GM21737 (cell line): ENCODE results near the gene IL1RAPL2.

Experiments used
- ATAC-seq: cut with Tn5 transposase; IDR thresholded peaks from one replicate; pipeline ENCODE4 v1.9.1; 2021; ENCODE audit warnings: mild to moderate bottlenecking, moderate library complexity; ENCODE audit not compliant: unreplicated experiment

Gene IL1RAPL2

GRCh38 chrX:105349476-105349875, 783.5 kb downstream of the IL1RAPL2 start:
- ATAC-seq, result no peak

- ATAC-seq, result no peak
Measured at GRCh38 chrX:105375816-105376215, 809.8 kb downstream of the IL1RAPL2 start.

DNA sequence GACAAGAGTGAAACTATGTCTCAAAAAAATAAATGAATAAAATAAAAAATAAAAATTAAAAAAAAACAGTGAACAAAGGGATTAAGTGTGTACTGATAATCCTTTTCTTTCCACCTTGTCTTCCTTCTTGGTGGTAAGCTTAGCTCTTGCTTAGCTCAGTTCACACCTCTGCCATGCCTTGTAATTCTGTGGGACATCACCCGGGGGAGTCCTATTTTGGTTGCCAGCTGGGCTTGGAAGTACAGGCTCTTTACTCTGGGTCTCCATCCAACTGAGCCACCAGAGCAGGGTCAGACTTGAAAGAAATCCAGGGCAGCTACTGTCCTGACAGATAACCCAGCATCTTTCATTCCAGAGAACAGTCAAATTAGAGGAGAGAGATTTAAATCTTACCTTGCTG, 858.7 kb downstream of the IL1RAPL2 start:
- no peak for ATAC-seq

- no peak for ATAC-seq
Measured at GRCh38 chrX:105451401-105451800, 885.4 kb downstream of the IL1RAPL2 start.

DNA sequence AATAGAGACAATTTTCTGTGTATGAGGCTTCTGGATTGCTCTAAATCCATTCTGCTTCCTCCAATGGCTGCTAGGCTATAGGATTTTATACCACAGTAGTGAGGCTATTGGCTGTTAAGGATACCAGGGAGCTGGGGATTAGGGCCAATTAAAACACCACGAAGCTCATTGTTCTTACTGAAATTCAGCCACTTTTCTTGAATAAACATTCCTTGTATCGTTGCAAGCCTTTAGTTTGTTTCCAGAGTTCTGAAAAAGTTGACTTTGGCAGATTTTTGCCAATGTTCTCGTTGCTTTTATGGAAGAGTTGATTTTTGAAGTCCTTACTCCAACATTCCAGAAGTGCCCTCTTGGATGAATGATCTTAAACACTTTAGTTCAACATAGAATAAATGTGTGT, 892.8 kb downstream of the IL1RAPL2 start:
- no peak for ATAC-seq

GRCh38 chrX:105460376-105460775, 894.4 kb downstream of the IL1RAPL2 start:
- no peak for ATAC-seq

DNA sequence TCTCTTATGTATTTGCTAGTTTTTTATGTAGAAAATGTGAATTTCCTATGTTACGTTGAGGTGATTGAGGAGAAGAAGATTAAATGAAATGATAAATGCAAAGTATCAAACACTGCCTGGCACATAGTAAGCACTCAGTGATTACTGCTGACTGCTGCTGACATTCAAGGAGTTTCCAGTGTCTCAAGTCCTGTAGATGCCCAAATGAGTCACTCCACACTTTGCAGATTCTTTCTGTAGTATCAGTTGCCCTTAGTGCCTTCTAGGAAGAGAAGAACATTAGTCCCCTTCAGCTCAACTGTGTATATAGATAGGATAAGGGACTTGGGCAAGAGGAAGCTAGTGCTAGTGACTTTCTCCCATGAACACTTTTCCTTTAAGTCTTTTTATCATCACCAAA, 895.0 kb downstream of the IL1RAPL2 start:
- no peak for ATAC-seq

DNA sequence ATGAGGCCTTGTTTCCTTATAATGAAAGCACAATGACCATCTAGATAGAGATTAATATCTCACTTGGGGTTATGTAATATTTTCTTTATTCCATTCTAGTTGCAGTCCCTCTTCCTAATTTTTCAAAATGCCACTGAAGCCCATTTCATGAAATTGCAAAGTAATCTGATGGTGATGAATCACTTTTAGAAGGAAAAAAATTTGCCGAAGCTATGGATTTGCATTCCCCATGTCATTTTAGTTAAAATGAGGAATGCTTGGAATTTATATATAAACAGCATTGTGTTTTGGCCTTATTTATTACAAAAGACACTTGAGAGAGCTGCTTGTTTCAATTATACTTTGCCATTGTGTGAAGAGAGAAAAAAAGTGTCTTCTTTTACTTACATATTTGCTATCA, 896.2 kb downstream of the IL1RAPL2 start:
- no peak for ATAC-seq

- ATAC-seq, result no peak
Measured at GRCh38 chrX:105463473-105463872, 897.5 kb downstream of the IL1RAPL2 start.

GRCh38 chrX:105464618-105465017, 898.6 kb downstream of the IL1RAPL2 start:
- ATAC-seq, result no peak

DNA sequence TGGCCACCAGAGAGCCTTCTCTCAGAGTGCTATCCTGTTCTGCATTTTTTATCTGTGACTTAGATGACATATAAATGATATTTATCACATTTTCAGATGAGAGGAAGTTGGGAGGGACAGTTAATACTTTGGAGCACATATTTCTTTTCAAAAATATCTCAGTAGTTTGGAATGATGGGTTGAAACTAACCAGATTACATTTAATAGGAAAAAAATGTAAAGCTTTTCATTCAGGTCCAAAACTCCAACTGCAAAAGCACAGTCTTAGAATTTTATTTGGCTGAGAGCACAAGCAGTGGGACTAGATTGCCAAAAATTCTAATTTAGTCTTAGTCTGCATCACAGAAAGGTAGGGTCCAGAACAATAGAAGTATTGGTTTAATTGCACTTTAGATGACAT, 902.7 kb downstream of the IL1RAPL2 start:
- ATAC-seq, result no peak

DNA sequence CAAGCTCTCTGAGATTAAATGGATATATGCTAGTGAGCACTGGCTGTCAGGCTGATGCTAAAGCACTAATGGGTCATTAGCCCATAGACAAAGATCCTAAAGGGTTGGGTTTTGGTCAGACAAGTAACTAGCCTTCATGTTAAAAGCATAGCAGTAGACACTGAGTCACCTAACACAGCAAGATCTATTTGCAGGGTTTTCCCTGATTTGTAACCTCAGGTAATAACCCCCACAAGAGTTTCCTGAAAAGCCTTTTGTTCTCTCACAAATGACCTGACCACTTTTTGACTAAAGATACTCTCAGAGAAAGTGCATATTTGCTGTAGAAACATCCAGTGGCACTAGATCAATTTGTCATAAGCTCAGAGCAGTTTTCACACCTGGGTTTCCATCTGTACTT, 905.6 kb downstream of the IL1RAPL2 start:
- no peak for ATAC-seq

DNA sequence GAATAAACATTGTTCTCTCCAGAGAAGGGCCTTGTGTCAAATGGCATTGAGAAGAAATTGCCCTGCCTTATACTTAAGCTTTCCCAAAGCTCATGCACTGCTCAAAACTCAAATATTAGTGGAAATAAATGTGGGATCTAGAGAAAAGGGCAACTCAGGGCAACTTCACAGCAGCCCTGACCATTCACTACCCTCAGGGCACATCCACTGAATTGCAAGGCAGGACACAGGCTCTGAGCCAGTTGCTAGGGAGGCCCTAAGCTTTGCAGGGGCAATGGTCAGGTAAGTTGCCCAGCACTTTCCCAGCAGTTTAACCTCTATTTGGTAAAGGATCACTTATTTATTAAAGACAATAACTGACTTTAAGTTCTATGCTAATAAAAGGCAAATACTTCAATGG, 909.8 kb downstream of the IL1RAPL2 start:
- ATAC-seq, result no peak

DNA sequence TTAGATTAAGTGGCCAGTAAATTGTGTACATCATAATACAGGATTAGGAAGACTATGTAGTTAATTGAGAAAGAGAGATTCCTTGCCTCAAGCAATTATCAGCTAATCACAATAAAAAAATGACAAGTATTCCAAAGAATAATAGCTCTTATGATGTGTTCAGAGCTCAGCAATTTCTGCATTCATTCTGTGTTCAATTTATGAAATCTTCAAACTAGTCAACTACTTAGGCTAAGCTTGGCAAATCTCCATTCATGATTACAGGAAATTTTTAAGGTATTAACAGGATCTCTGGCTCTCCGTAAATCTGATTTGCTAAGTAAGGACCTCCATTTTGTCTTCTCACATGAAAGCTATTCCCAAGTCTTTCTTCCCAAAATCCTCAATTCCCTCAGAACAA, 911.4 kb downstream of the IL1RAPL2 start:
- ATAC-seq, result no peak

DNA sequence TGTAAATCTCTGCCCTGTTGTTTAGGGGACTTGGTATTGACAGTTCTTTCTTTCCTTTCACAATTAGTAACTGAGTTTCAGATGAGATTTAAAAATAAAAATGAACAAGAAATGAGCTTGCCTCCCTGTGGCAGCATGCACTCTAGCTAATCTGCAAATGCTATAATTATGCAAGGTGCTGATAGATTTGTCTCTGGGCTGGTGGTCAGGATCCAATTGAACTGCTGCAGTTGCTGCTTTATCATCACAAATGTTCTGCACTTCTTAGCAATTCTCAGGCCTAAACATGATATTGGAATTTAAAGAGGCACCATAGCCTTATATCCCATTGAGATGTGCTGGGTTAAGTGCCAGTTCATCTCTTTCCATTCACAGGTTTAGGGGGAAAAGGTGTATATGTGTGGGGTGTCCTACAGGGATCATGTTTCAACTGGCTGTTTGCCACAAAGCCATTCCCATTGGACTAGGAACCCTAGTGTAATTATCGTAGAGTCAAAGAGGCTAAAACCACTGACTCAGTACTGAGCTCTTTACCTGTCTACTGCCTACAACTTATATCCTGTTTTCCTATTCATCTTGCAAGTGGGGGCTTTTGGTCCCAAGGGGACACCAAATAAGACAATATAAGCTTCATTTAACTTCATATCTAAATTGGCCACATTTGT, 914.8 kb downstream of the IL1RAPL2 start:
- ATAC-seq, result no peak

- ATAC-seq, result no peak
Measured at GRCh38 chrX:105483011-105483410, 917.0 kb downstream of the IL1RAPL2 start.

GRCh38 chrX:105488716-105489115, 922.7 kb downstream of the IL1RAPL2 start:
- no peak for ATAC-seq

GRCh38 chrX:105495376-105495775, 929.4 kb downstream of the IL1RAPL2 start:
- no peak for ATAC-seq

GRCh38 chrX:105502336-105502735, 936.3 kb downstream of the IL1RAPL2 start:
- ATAC-seq, result no peak

- ATAC-seq, result no peak
Measured at GRCh38 chrX:105515561-105515960, 949.6 kb downstream of the IL1RAPL2 start.

DNA sequence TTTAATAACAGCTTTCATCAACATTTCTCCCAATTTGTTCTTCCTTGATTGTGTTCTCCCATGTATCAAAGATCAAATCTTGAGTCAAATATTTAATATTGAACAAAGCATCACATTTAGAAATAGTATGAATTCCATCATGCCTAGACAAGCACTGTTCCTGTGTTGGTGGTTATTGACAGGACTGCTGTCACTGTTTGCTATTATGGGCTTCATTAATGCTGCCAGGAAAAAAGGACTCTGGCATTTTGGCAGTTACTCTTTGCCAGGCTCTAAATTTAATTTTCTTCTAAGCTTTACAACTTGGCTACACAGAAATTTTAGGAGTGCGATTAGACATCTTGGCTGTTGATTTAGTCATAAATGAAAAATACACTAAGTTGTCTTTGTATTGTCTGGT, 960.4 kb downstream of the IL1RAPL2 start:
- no peak for ATAC-seq

GRCh38 chrX:105527759-105528158, 961.8 kb downstream of the IL1RAPL2 start:
- no peak for ATAC-seq

GRCh38 chrX:105533951-105534350, 968.0 kb downstream of the IL1RAPL2 start:
- ATAC-seq, result no peak
